Endodermal cell (in vitro differentiated cells): ENCODE results near the gene ABHD11. TPM values are rescaled to one million over a fixed set of nuclear protein-coding genes. Genes with fewer than 3 reads are reported as not detected.

ENCODE experiments used
- DNase-seq: peaks from one replicate; pipeline ENCODE4 v3.0.0-alpha.2; 2017
- H3K27ac ChIP-seq: 2 replicates; pipeline ENCODE4 v1.5.1; 2013; ENCODE audit warnings: mild to moderate bottlenecking, low read depth, low read length, moderate library complexity
- H3K27me3 ChIP-seq: 2 replicates; pipeline ENCODE4 v1.6.1; 2013; ENCODE audit warnings: mild to moderate bottlenecking, low read length, moderate library complexity; ENCODE audit not compliant: insufficient read depth, control insufficient read depth, poor library complexity, severe bottlenecking
- H3K36me3 ChIP-seq: 2 replicates; pipeline ENCODE4 v1.7.0; 2013; ENCODE audit warnings: mild to moderate bottlenecking, low read length, moderate library complexity; ENCODE audit not compliant: control insufficient read depth, insufficient read depth
- H3K4me1 ChIP-seq: one replicate; pipeline ENCODE4 v1.7.0; 2013; ENCODE audit warnings: low read length; ENCODE audit not compliant: control insufficient read depth, insufficient read depth
- H3K4me3 ChIP-seq: 2 replicates; pipeline ENCODE4 v1.5.1; 2013; ENCODE audit warnings: mild to moderate bottlenecking, low read length, moderate library complexity
- H3K9ac ChIP-seq: 2 replicates; pipeline ENCODE4 v1.6.1; 2013; ENCODE audit warnings: mild to moderate bottlenecking, low read length, moderate library complexity; ENCODE audit not compliant: poor library complexity, severe bottlenecking; ENCODE audit errors: extremely low read depth
- H3K9me3 ChIP-seq: 2 replicates; pipeline ENCODE4 v1.6.1; 2013; ENCODE audit warnings: mild to moderate bottlenecking, low read length, moderate library complexity; ENCODE audit not compliant: control insufficient read depth
- H3K27ac Mint-ChIP-seq: 2 replicates; pipeline ENCODE4 v1.8.0; 2020; ENCODE audit warnings: mixed read lengths
- H3K27me3 Mint-ChIP-seq: 2 replicates; pipeline ENCODE4 v1.8.0; 2021; ENCODE audit warnings: mild to moderate bottlenecking, mixed read lengths; ENCODE audit not compliant: insufficient read depth
- H3K36me3 Mint-ChIP-seq: 2 replicates; pipeline ENCODE4 v1.8.0; 2020; ENCODE audit warnings: low read depth, mixed read lengths
- H3K4me1 Mint-ChIP-seq: 2 replicates; pipeline ENCODE4 v1.8.0; 2020; ENCODE audit warnings: mixed read lengths
- H3K4me3 Mint-ChIP-seq: 2 replicates; pipeline ENCODE4 v1.8.0; 2020; ENCODE audit warnings: mild to moderate bottlenecking, moderate library complexity, mixed read lengths
- H3K9me3 Mint-ChIP-seq: 2 replicates; pipeline ENCODE4 v1.8.0; 2020; ENCODE audit warnings: mild to moderate bottlenecking, mixed read lengths
- WGBS, 2 experiments: methylation state at CpG; one replicate each; pipeline versions ENCODE4 v1.1.5 to v1.1.7; 2013; ENCODE audit warnings: missing lambda C conversion rate in 2 of 2, mixed read lengths in 1 of 2; ENCODE audit not compliant: insufficient coverage in 1 of 2, insufficient read length in 1 of 2; 5-methylcytosine and 5-hydroxymethylcytosine counted together
- total RNA-seq, 2 donors: library from RNA; stranded (reverse); fragmentation: NEBNext Ultra II Directional in 1 of 2; extraction: Animal tissue kit (Norgen Biotek cat#: 25700) in 1 of 2; gene quantifications; 2 replicates in 1 of 2; 3 replicates in 1 of 2; pipeline ENCODE4 v1.2.1, GENCODE V29; 2021
- TF ChIP-seq, protein P1 (sequence below): fragments of 200-600 bp; sonication (generic); conservative IDR thresholded peaks from 2 replicates; pipeline ENCODE4 v1.5.0; 2021; ENCODE audit warnings: antibody characterized with exemption, mild to moderate bottlenecking

ABHD11 gene
- total RNA-seq, 2 donors from 2014 or later = 76.9 to 109 TPM

GRCh38 chr7:73703225-73703624, 35.4 kb downstream of the ABHD11 start:
- no peak overlapping the region for H3K4me3 Mint-ChIP-seq

GRCh38 chr7:73702665-73703064, 35.9 kb downstream of the ABHD11 start:
- Histone ChIP-seq H3K27ac (no peak overlapping the region), H3K36me3 (peaks cover 32% of the 10 kb centered on the region), H3K27me3 (no peaks in the 10 kb centered on the region), H3K9ac (no peak overlapping the region), H3K9me3 (no peaks in the 10 kb centered on the region), H3K4me3 (no peak overlapping the region), H3K4me1 (no peaks in the 10 kb centered on the region)
- Mint-ChIP-seq H3K4me1 (peaks cover 6% of the 10 kb centered on the region), H3K27ac (no peak overlapping the region), H3K9me3 (no peaks in the 10 kb centered on the region), H3K36me3 (peaks cover 37% of the 10 kb centered on the region), H3K4me3 (no peak overlapping the region), H3K27me3 (no peaks in the 10 kb centered on the region)
- TF ChIP-seq, protein P1, sequence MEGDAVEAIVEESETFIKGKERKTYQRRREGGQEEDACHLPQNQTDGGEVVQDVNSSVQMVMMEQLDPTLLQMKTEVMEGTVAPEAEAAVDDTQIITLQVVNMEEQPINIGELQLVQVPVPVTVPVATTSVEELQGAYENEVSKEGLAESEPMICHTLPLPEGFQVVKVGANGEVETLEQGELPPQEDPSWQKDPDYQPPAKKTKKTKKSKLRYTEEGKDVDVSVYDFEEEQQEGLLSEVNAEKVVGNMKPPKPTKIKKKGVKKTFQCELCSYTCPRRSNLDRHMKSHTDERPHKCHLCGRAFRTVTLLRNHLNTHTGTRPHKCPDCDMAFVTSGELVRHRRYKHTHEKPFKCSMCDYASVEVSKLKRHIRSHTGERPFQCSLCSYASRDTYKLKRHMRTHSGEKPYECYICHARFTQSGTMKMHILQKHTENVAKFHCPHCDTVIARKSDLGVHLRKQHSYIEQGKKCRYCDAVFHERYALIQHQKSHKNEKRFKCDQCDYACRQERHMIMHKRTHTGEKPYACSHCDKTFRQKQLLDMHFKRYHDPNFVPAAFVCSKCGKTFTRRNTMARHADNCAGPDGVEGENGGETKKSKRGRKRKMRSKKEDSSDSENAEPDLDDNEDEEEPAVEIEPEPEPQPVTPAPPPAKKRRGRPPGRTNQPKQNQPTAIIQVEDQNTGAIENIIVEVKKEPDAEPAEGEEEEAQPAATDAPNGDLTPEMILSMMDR = no peak
- DNase-seq = no peak
- WGBS, 2 experiments = 92 to 100% methylated on average over 5 to 18 of the region's 18 CpGs

More at GRCh38 chr7:73703225-73703624, 35.4 kb downstream of the ABHD11 start:
- H3K4me3 ChIP-seq = no peak overlapping the region
- Mint-ChIP-seq H3K9me3 (no peaks in the 10 kb centered on the region), H3K4me1 (peaks cover 6% of the 10 kb centered on the region), H3K36me3 (peaks cover 32% of the 10 kb centered on the region), H3K27me3 (no peaks in the 10 kb centered on the region), H3K27ac (no peak overlapping the region)
- no peaks in the 10 kb centered on the region for H3K27me3 ChIP-seq
- no peak overlapping the region for H3K27ac ChIP-seq
- H3K4me1 ChIP-seq = no peaks in the 10 kb centered on the region
- H3K9me3 ChIP-seq = no peaks in the 10 kb centered on the region
- H3K36me3 ChIP-seq = peaks cover 27% of the 10 kb centered on the region
- DNase-seq = peak; percentile 65
- no peak overlapping the region for H3K9ac ChIP-seq
- 79 to 85% methylated on average over 6 to 13 of the region's 13 CpGs for WGBS, 2 experiments
- TF ChIP-seq, protein P1 = no peak

GRCh38 chr7:73702226-73702625, 36.4 kb downstream of the ABHD11 start:
- Mint-ChIP-seq H3K27ac (no peak overlapping the region), H3K4me3 (no peak overlapping the region), H3K27me3 (no peaks in the 10 kb centered on the region), H3K9me3 (no peaks in the 10 kb centered on the region), H3K4me1 (peaks cover 6% of the 10 kb centered on the region), H3K36me3 (peaks cover 41% of the 10 kb centered on the region)
- no peak overlapping the region for H3K4me3 ChIP-seq
- H3K27ac ChIP-seq = no peak overlapping the region
- H3K27me3 ChIP-seq = no peaks in the 10 kb centered on the region
- TF ChIP-seq, protein P1 = no peak
- no peaks in the 10 kb centered on the region for H3K9me3 ChIP-seq
- H3K9ac ChIP-seq = no peak overlapping the region
- 93 to 97% methylated on average over 5 to 8 of the region's 8 CpGs for WGBS, 2 experiments
- H3K36me3 ChIP-seq = peaks cover 37% of the 10 kb centered on the region
- no peak for DNase-seq
- no peaks in the 10 kb centered on the region for H3K4me1 ChIP-seq
